Stimulated activated CD8-positive, alpha-beta memory T cell treated with anti-CD3 and anti-CD28 coated beads, Interleukin-15, amount 100 ng/mL, for 1 hour (primary cell): ENCODE measurements around the gene NFKBIE.
"Not testable (repeated sequence)": the region's sequence is repeated elsewhere in the genome, so short reads cannot be mapped to it uniquely, and the experiment has no call there.

Experiments used
- DNase-seq: peaks from one replicate; pipeline ENCODE4 v3.0.0-alpha.2; 2020; ENCODE audit warnings: low read depth

The NFKBIE gene

DNA sequence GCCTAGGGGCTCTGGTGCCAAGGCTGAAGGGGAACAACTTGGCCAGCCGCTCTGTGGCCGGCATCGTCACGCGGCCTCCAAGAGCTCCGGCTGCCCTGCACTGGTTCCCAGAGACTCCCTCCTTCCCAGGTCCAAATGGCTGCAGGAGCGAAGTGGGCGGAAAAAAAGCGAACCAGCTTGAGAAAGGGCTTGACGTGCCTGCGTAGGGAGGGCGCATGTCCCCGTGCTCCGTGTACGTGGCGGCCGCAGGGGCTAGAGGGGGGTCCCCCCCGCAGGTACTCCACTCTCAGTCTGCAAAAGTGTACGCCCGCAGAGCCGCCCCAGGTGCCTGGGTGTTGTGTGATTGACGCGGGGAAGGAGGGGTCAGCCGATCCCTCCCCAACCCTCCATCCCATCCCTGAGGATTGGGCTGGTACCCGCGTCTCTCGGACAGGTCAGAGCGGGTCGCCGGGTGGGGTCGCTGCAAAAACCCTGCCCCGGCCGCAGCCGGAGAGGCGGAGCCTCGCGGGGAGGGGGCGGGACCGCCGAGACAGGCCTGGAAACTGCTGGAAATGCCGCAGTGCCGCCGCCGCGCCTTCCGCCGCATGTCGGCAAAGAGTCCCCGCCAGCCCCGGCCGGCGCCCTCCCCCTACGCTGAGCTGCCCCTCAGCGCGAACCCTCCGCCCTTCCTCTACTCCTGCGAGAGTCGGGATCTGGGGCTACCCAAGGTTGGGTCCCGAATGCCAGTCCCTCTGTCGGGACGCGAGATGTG is 19.3 kb downstream of the NFKBIE start:
- DNase-seq, result peak; percentile 65

DNA sequence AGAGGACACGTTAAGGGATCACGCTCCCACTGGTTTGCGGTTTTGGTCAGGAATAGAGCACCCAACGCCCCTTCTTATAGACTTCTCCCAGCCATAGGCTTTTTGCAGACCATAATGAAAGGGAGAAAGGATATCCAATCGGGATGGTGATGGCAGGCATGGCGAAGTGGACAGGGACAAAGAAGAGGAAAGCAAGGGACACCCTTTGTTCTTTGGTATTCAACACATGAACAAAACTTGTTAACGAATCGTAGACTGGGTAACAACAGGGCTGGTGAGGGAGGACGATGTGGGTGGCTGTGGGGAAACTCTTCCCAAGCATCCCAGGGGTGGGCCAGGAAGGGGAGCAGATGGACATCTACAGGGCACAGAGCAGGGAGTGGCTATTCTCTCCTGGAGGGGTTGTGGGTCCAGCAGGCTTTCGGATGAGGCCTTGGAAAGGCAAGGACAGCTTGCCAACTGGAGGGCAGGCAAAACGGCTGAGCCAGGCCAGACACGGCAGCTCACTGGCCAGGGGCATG is 19.9 kb downstream of the NFKBIE start:
- DNase-seq, result no peak

DNA sequence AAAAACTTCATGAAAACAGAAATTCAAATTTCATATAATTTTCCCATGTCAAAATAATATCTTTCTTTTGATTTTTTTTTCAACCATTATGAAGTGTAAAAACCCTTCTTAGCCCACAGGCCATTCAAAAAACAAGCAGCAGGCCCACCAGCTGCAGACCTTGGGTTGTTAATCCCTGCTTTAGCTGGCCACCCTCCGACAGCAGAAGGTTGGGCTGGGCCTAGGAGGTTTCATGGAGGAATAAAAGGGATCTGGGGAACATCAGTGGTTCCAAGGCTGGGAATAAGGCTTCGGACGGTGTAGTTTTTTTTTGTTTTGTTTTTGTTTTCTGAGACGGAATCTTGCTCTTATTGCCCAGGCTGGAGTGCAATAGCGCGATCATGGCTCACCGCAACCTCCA is 22.0 kb downstream of the NFKBIE start:
- DNase-seq, result no peak

DNA sequence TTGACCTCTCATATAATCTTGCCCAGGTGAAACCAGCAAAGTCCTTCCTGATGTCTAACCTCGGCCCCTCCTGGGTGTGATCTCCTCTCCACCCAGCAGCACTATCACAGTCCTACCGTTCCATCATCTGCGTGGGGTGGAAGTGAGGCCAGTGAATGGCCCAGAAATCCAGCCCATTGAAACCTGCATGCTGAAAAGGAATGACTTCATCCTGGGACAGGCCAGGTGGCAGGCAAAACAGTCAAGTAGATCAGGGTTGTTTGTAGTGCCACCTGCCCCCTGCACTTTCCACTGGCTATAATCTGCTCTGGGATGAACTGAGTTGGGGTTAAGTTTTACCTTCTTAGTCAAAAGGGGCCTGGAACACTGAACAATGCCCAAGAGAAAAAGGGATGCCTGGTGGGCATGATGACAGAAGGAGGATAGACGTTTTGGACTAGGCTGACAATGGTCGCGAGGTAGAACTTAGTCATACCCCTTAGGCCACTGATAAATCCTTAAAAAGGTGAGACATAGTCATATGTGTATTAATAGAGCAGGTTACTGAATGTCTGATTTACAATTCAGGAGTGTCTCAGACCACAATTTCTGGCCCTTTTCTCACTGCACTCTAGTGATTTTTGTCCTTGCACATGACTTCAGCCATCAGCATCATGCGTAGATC is 26.5 kb downstream of the NFKBIE start:
- no peak for DNase-seq

DNA sequence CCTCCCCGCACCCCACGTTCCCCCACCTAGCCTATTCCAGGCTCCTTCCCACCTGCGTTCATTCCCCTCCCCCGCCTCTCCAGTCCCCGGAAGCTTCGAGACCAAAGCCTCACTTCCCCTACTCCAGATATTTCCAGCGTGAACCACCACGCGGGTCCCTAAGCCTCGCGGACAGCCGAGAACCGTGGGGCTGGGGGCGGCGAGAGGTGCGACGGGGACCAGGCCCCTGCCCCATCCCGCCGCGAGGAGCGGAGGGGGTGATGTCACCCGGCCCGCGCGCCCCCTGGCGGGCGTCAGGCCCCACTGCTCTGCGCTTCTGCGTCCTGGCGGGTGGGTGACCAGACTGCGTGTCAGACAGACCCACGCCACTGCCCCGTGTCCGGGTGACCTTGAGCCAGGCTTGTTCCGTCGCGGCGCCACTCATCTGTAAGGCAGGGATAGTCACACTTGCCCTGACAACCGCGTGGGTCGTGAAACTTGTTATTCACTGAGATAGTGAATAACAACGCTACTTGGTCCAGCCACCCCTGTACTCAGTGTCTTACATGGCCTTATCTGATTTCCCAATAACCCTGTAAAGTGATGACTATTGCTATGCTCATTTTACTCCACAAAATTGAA is 27.4 kb downstream of the NFKBIE start:
- peak; percentile 51 for DNase-seq

DNA sequence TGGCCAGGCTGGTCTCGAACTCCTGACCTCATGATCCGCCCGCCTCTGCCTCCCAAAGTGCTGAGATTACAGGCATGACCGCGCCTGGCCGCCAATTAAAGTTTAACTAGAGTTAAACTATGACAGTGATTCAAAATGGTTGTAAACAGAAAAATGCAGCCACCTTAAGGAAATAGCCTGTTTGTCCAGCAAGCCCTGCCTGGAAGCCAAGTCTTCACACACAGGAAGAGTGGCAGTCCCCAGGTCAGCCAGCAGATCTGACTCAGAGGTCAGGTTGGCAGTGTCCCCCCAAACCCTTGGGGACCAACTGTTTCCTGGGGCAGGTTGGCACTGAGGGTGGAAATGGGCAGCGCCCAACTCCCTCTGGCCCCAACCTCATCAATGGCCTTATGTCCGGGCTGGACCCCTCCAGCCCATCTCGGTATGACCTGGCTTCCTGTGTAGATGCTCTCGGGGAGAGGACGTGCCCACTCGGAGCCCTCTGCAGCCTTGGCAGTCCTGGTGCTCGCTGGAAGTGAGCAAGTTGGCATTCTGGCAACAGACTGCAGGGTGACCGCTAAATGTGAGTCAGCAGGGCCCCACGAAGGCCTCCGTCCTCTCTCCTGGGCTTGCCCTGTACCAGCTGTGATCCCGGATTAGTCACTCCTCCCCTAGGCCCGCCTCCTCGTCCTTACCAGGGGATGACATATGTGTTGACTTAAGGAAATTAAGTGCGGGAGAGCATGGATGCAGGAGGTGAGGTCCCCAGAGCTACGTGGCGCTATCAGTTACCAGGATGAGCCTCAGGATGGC is 28.1 kb downstream of the NFKBIE start:
- peak; percentile 42 for DNase-seq

DNA sequence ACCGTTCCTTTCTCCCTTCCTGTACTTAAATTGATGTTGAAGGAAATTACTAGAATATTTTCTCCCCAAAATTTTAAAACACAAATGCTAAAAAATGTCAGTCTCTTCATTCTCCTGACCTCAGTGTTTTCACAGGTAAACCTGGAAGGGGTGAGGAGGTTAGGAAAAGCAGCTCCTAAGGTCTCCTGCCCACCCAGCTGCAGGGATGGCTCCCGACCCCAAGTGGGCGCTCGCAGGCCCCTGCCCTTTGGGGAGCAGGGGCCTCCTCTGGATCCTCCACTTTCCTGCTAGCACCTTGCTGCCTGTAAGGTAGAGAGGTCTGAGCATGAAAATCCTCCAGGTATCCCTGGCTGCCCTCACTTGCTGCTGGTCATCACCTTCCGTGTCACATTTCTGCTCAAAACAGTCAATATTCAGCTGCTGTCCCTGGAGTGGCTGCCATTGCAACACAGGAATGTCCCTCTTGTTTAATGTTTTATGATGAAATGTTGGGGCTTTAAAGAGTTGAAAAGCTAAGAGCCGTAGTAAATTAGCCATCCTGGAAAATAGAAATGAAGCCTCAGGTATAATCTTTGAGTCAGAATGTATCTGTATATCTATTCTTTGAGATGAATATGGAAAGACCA is 29.3 kb downstream of the NFKBIE start:
- no peak for DNase-seq

DNA sequence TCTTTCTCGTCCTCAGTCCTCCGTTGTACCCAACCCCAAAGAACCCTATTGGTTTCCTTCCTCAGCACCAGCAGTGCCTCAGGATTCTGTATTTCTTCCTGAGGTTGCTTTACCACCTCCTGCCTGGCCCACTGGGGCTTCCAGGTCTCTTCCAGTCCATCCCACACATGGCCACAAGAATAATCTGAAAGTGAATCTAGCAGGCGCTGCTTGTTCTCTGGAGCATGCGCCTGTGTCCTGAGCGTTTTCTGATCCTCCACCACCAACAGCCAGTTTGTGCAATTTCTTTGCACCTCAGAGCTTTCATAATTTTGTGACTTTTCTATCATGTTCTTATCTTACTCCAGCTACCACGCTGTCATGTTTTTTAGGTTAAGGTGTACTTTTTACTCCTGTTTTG is 30.1 kb downstream of the NFKBIE start:
- no peak for DNase-seq

DNA sequence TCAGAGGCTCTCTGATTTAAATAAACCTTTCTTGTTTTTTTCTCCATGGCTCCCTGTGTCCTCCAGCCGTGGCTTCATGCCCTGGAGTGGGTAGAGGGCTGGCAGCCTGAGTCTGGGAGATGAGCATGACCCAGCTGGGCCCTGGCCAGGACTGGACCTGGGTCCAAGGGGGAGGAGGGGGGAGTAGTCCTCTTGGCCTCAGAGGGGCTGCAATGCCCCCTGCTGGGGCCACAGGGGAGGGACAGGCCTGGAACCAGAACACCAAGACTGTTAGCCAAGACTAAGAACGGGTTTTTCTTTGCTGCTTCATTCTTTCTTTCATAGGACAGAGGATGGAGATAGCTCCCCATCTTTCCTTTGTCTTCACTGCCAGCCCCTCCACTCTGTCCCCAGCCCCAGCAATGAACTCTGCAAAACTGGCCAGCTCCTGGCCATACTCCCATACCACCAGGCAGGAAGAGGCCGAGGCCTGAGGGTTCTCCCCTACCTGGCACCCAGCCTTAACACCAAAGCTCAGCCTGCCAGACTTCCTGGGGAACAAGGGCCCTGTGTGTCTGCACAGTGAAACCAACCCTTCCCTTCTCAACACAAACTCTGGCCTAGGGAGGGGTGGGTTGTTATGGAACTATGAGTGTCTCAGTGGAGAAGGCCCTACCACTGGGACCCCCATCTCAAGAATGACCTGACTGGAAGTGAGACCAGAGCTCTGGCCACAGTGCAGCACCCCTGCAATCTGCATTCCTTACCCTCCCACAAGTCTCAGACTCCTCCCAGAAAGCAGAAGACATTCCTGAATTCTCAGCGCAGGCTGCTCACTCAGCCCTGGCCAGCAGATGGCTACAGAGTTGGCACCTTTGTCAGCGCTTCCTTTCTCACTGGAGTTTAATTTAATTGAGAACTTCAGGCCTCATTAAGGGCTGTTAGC is 31.0 kb downstream of the NFKBIE start:
- DNase-seq, result no peak

DNA sequence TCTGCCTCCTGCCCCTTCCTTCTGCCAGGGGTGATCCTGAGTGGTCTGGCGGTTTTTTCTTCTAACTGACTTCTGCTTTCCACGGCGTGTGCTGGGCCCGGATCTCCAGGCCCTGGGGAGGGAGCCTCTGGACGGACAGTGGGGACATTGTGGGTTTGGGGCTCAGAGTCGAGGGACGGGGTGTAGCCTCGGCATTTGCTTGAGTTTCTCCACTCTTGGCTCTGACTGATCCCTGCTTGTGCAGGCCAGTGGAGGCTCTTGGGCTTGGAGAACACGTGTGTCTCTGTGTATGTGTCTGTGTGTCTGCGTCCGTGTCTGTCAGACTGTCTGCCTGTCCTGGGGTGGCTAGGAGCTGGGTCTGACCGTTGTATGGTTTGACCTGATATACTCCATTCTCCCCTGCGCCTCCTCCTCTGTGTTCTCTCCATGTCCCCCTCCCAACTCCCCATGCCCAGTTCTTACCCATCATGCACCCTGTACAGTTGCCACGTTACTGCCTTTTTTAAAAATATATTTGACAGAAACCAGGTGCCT is 31.7 kb downstream of the NFKBIE start:
- no peak for DNase-seq

DNA sequence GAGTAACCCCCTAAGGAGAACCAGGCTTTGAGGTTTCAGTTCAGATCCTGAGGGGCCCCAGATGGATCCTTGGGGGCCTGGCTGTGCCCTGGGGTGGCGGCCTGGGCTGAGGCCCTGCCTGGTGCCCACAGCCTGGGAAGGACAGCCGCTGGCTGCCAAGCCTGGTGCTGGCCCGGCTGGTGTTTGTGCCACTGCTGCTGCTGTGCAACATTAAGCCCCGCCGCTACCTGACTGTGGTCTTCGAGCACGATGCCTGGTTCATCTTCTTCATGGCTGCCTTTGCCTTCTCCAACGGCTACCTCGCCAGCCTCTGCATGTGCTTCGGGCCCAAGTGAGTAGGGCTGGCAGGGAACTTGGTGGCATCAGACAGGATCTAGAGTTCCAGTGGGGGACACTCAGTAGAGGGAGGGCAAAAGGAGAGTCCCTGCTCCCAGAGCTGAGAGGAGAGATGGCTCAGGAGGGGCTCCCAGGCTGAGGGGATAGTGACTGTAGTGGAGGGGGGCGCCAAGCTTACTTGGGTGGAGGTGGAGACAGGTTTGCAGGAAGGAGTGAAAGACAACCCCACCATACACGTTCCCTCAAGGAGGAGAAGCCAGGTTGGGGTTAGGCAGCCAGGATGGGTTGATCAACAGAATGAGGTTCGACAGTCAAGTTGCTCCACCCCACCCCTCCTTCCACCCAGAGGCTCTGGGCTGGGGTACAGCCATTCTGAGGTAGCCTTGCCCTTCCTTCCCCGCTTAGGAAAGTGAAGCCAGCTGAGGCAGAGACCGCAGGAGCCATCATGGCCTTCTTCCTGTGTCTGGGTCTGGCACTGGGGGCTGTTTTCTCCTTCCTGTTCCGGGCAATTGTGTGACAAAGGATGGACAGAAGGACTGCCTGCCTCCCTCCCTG is 32.4 kb downstream of the NFKBIE start:
- DNase-seq, result no peak

DNA sequence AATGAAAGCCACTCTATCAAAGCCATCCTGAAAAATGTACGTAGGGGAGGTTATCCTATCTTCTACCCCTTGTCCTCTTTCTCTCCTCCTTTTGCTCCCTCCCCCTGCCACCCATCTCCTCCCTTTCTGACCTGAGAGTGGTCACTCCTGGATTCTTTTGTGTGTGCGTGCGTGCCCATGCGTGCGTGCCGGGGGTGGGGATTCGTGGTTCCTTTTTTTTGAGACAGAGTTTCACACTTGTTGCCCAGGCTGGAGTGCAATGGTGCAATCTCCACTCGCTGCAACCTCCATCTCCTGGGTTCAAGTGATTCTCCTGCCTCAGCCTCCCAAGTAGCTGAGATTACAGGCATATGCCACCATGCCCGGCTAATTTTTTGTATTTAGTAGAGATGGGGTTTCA is 33.9 kb downstream of the NFKBIE start:
- not testable (repeated sequence) for DNase-seq

DNA sequence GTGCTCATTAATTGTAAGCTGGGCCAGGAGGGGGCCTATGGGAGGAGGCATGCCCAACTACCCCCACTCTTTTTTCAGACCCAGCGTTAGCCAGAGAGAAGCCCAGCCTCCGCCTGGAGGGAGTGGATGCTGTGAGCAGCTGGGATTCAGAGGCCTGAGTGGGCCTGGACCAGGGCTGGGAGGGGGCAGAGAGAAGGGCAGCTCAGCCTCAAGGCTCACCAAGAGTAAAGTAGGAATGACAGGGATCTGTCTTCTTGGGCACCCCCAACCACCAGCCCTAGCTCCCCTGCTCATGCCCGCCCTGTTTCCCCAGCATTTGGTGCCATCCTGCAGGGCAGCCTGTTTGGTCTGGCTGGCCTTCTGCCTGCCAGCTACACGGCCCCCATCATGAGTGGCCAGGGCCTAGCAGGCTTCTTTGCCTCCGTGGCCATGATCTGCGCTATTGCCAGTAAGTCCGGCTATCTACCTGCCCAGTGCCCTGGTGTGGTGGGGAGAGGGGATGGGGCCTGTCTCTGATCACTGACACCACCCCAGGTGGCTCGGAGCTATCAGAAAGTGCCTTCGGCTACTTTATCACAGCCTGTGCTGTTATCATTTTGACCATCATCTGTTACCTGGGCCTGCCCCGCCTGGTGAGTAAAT is 35.2 kb downstream of the NFKBIE start:
- DNase-seq, result no peak

DNA sequence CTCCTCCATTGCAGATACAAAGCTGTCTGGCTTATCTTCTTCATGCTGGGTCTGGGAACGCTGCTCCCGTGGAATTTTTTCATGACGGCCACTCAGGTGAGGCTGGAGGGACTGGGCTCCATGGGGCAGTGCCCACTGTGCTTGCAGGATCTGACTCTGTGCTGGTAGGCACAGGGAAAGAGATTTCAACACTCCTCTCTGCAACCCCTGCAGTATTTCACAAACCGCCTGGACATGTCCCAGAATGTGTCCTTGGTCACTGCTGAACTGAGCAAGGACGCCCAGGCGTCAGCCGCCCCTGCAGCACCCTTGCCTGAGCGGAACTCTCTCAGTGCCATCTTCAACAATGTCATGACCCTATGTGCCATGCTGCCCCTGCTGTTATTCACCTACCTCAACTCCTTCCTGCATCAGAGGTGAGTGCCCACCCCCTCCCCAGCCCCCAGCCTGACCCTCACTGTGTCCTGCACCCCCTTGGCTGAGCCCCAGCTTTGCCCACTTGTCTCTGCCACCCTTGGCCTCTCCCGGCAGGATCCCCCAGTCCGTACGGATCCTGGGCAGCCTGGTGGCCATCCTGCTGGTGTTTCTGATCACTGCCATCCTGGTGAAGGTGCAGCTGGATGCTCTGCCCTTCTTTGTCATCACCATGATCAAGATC is 35.8 kb downstream of the NFKBIE start:
- DNase-seq, result no peak

DNA sequence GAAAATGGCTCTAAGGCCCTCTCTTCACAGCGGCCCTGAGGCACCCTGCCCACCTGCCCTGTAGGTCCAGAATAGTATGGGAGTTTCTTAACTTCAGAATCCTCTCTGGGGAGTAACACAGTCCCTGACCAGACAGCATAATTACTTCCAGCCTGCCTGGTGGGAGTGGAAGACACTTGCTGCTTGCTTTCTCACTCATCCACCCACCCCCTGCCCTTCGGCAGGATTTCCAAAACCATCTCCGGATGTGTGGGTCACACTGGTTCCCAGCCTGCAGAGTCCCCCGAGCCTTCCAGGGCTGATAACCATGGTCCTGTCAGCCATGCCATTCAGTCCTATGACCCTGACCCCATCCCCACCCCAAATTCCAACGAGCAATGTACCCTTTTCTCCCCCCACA is 36.5 kb downstream of the NFKBIE start:
- no peak for DNase-seq

DNA sequence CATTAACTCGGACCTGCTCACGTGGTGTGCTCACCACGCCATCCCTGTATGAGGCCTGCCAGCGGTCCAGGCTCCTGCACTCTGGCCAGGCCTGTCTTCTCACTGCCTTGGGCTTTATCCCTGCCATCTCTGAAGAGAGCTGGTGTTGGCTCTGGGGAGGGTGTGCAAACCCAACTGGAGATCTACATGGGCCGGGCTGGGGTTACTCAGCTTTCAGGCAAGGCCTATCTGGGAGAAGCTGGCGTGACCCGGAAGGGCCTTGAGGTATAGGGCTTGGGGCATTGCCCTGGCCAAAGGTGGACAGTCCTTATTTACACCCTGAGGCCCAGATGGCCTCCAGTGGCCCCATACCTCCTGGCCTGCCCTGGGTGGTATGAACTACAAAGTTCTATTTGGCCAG is 36.9 kb downstream of the NFKBIE start:
- DNase-seq, result no peak

DNA sequence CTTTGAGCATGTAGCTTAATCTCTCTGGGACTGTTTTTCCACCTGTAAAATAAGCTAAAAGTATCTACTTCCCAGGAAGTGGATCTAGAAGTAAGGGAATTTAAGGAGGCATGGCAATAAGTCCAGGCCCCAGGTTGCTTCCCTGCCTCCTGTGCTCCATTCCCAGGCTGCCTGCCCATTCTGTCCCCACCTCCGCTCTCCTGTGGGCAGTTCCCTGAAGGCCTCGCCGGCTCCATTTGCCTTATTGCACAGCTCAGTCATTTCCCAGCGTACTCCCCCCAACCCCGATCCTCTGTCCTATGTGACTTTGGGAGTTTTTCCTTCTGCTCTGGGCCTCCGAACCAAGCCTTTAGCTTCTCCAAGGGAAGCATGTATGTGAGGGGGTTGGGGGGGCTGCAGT is 37.3 kb downstream of the NFKBIE start:
- no peak for DNase-seq

DNA sequence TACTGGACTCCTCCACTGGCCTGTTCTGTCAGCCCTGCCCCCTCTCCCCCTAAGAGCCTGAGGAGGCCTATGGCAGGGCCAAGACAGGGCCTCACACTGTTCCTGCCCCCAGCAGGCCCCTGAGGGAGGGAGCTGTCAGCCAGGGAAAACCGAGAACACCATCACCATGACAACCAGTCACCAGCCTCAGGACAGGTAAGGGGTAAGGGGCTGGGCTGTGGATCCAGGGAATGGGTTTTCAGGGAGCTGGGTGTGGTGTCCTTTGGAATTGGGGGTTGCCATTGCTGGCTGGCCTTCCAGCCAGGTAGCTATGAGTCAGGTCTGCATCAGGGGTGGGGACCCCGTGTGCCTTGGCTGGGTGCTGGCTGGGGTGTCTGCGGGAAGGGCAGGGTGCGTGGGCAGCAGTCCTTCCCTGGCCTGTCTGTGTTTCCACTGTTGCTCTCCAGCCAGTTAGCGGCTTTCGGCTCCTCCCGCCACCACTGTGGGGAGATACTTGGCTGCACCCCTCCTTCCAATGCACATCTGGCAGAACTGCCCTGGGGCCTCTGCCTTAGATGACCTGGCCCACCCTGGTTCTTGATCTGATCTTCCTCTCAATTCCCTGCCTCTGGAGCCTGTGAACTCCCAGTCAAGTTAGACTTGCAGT is 38.1 kb downstream of the NFKBIE start:
- DNase-seq, result no peak
